Gastrocnemius medialis (tissue), 4 donors: ENCODE data around the gene SCAF1.

Source experiments
- CTCF ChIP-seq, 5 experiments: fragments of 450-650 bp in 3 of 5; fragments of 200-600 bp in 2 of 5; sonication (generic) in 2 of 5; IDR thresholded peaks in 4 of 5; conservative IDR thresholded peaks in 1 of 5; 1 replicate in 4 of 5; 2 replicates in 1 of 5; pipeline ENCODE4 v1.5.1; 2016 to 2019; ENCODE audit warnings: antibody characterized with exemption in 5 of 5, mild to moderate bottlenecking in 3 of 5, moderate library complexity in 3 of 5
- POLR2A ChIP-seq, 2 donors: fragments of 450-650 bp; IDR thresholded peaks; one replicate each; pipeline ENCODE4 v1.6.1; 2017; ENCODE audit warnings: antibody characterized with exemption in 2 of 2, mild to moderate bottlenecking in 2 of 2, moderate library complexity in 2 of 2

GRCh38 chr19:49690079-49690655 is 48.2 kb downstream of the SCAF1 start:
- TF ChIP-seq CTCF (IDR thresholded peaks at IDR 0.05 in 4 of 5, conservative IDR thresholded peaks at IDR 0.05 in 1 of 5) (no peak), POLR2A (IDR thresholded peaks at IDR 0.05) (no peak)
